COLO668 (cell line): ENCODE measurements around the gene SRBD1.

ENCODE experiments used
- DNase-seq: peaks from one replicate; lab custom pipeline; 2025; ENCODE audit not compliant: unreplicated experiment; lab: John Stamatoyannopoulos, UW

Gene SRBD1

GRCh38 chr2:45611020-45611859 lies at the start of gene SRBD1:
SRBD1 (minus strand) TSS chr2:45611267; CDS start chr2:45605441, 5,826 bp downstream.
- peak; percentile 94 for DNase-seq

GRCh38 chr2:45654250-45654649 lies 43.2 kb upstream of the SRBD1 start:
- DNase-seq: peak; percentile 12

- DNase-seq: no peak
Measured at GRCh38 chr2:45653122-45653913, 42.3 kb upstream of the SRBD1 start.

- DNase-seq: peak; percentile 29
Measured at GRCh38 chr2:45652090-45653031, 41.3 kb upstream of the SRBD1 start.

GRCh38 chr2:45651415-45652089 lies 40.5 kb upstream of the SRBD1 start, which contains the start of gene PRKCE:
PRKCE (plus strand) TSS chr2:45651675.
- peak; percentile 68 for DNase-seq

- DNase-seq: peak; percentile 88
Measured at GRCh38 chr2:45650851-45651414, 39.9 kb upstream of the SRBD1 start.

GRCh38 chr2:45649858-45650811 lies 39.1 kb upstream of the SRBD1 start:
- peak; percentile 48 for DNase-seq

- DNase-seq: no peak
Measured at GRCh38 chr2:45649462-45649857, 38.4 kb upstream of the SRBD1 start.

- no peak for DNase-seq
Measured at GRCh38 chr2:45648636-45649035, 37.6 kb upstream of the SRBD1 start.

- DNase-seq: no peak
Measured at GRCh38 chr2:45647986-45648520, 37.0 kb upstream of the SRBD1 start.

GRCh38 chr2:45647356-45647755 lies 36.3 kb upstream of the SRBD1 start:
- DNase-seq: no peak

GRCh38 chr2:45646289-45646688 lies 35.2 kb upstream of the SRBD1 start:
- DNase-seq: no peak

GRCh38 chr2:45643543-45644542 lies 32.8 kb upstream of the SRBD1 start:
- DNase-seq: peak; percentile 80

- no peak for DNase-seq
Measured at GRCh38 chr2:45643095-45643494, 32.0 kb upstream of the SRBD1 start.

- DNase-seq: no peak
Measured at GRCh38 chr2:45640576-45640975, 29.5 kb upstream of the SRBD1 start.

- DNase-seq: no peak
Measured at GRCh38 chr2:45637440-45637839, 26.4 kb upstream of the SRBD1 start.

- DNase-seq: peak; percentile 47
Measured at GRCh38 chr2:45636008-45636407, 24.9 kb upstream of the SRBD1 start.
